ENCODE measurements around the gene SHISA6. TPM values are rescaled to one million over a fixed set of nuclear protein-coding genes. Genes with fewer than 3 reads are reported as not detected.
"Not testable (repeated sequence)": the region's sequence is repeated elsewhere in the genome, so short reads cannot be mapped to it uniquely, and the experiment has no call there.

The SHISA6 gene
- total RNA-seq, 1 donor from 2014 or later = 2.1 TPM

DNA sequence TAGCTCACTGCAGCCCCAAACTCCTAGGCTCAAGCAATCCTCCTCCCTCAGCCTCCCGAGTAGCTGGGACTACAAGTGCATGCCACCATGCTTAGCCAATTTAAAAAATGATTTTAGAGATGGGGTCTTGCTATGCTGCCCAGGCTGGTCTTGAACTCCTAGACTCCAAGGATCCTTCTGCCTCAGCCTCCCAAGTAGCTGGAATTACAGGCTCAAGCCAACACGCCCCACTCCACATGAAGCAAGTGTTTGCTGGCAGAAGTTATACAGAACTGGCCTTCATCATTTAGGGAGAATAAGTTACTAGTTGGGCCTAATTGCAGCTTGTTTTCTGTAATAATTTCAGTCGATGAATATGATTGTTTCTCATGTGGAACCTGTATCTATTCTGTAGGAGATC is 68.0 kb downstream of the SHISA6 start:
- Histone ChIP-seq H3K4me3 (ENCODE audit: low read length in 3 of 3) (no peak overlapping the region), H3K4me1 (ENCODE audit: control insufficient read depth in 3 of 3, insufficient read depth in 3 of 3, low read length in 3 of 3) (no peaks in the 10 kb centered on the region), H3K27ac (ENCODE audit: low read depth, low read length) (no peak overlapping the region), H3K9me3 (ENCODE audit: control insufficient read depth in 3 of 3, low read length in 3 of 3) (no peaks in the 10 kb centered on the region), H3K27me3 (ENCODE audit: control insufficient read depth in 3 of 3, insufficient read depth in 3 of 3, low read length in 3 of 3) (no peaks in the 10 kb centered on the region), H3K36me3 (ENCODE audit: control insufficient read depth in 3 of 3, insufficient read depth in 3 of 3, low read length in 3 of 3) (no peaks in the 10 kb centered on the region), H3K9ac (ENCODE audit: low read depth in 1 of 3, low read length in 3 of 3) (no peak overlapping the region)

DNA sequence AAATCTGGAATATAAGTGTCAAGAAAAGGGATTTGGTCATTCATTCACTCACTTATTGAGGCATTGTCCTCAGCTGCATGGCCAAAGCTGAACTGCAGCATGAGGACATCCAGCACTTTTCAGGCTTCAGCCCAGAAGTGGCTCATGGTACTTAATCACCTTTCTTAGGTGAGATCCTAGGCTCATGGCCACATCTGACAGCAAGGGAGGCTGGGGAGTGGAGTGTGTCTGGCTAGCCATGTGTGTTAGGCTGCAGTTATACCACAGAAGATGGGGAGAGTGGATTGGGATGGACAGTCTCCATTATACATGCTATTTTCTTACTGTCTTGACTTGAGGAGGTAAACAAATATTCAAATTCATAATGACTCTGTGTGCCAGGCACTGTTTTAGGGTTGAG is 68.8 kb downstream of the SHISA6 start:
- Histone ChIP-seq H3K9ac (ENCODE audit: low read depth in 1 of 3, low read length in 3 of 3) (no peak overlapping the region), H3K36me3 (ENCODE audit: control insufficient read depth in 3 of 3, insufficient read depth in 3 of 3, low read length in 3 of 3) (no peaks in the 10 kb centered on the region), H3K27me3 (ENCODE audit: control insufficient read depth in 3 of 3, insufficient read depth in 3 of 3, low read length in 3 of 3) (no peaks in the 10 kb centered on the region), H3K4me3 (ENCODE audit: low read length in 3 of 3) (no peak overlapping the region), H3K9me3 (ENCODE audit: control insufficient read depth in 3 of 3, low read length in 3 of 3) (no peaks in the 10 kb centered on the region), H3K27ac (ENCODE audit: low read depth, low read length) (no peak overlapping the region), H3K4me1 (ENCODE audit: control insufficient read depth in 3 of 3, insufficient read depth in 3 of 3, low read length in 3 of 3) (no peaks in the 10 kb centered on the region)

DNA sequence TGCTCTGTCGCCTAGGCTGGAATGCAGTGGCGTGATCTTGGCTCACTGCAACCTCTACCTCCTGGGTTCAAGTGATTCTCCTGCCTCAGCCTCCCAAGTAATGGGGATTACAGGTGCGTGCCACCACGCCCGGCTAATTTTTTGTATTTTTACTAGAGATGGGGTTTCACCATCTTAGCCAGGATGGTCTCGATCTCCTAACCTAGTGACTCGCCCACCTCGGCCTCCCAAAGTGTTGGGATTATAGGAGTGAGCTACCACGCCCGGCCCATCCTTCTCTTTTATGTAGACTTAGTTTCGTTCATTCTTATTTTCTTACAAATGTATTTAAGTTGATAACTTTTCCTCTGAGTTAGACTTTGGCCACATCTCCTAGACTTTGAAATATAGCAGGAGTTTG is 75.4 kb downstream of the SHISA6 start:
- H3K9ac ChIP-seq (ENCODE audit: low read depth in 1 of 3, low read length in 3 of 3); H3K4me1 ChIP-seq (ENCODE audit: control insufficient read depth in 3 of 3, insufficient read depth in 3 of 3, low read length in 3 of 3); H3K9me3 ChIP-seq (ENCODE audit: control insufficient read depth in 3 of 3, low read length in 3 of 3); H3K27me3 ChIP-seq (ENCODE audit: control insufficient read depth in 3 of 3, insufficient read depth in 3 of 3, low read length in 3 of 3); H3K36me3 ChIP-seq (ENCODE audit: control insufficient read depth in 3 of 3, insufficient read depth in 3 of 3, low read length in 3 of 3); H3K27ac ChIP-seq (ENCODE audit: low read depth, low read length); H3K4me3 ChIP-seq (ENCODE audit: low read length in 3 of 3): not testable (repeated sequence)

DNA sequence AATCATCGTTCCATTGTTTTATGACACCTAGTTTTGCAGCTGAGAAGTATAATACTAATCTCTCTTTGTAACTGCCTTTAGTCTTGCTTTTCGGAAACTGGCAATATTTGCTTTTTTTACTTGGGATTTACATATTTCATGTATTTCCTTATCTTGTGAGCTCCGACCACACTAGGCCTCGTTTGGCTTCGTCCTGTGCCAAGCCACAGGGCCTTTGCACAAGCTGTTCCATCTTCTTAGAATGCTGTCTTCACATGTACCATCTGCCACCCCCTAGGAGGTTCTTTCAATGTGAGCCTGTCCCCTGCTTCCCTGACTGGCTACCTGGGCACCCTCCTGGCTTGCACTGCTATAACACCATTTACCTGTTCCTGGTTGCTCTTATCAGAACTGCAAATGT is 77.2 kb downstream of the SHISA6 start:
- H3K4me1 ChIP-seq (ENCODE audit: control insufficient read depth in 3 of 3, insufficient read depth in 3 of 3, low read length in 3 of 3) = no peaks in the 10 kb centered on the region
- no peaks in the 10 kb centered on the region for H3K9me3 ChIP-seq (ENCODE audit: control insufficient read depth in 3 of 3, low read length in 3 of 3)
- no peaks in the 10 kb centered on the region for H3K27me3 ChIP-seq (ENCODE audit: control insufficient read depth in 3 of 3, insufficient read depth in 3 of 3, low read length in 3 of 3)
- H3K27ac ChIP-seq (ENCODE audit: low read depth, low read length) = no peak overlapping the region
- no peak overlapping the region for H3K4me3 ChIP-seq (ENCODE audit: low read length in 3 of 3)
- H3K9ac ChIP-seq (ENCODE audit: low read depth in 1 of 3, low read length in 3 of 3) = no peak overlapping the region
- no peaks in the 10 kb centered on the region for H3K36me3 ChIP-seq (ENCODE audit: control insufficient read depth in 3 of 3, insufficient read depth in 3 of 3, low read length in 3 of 3)

DNA sequence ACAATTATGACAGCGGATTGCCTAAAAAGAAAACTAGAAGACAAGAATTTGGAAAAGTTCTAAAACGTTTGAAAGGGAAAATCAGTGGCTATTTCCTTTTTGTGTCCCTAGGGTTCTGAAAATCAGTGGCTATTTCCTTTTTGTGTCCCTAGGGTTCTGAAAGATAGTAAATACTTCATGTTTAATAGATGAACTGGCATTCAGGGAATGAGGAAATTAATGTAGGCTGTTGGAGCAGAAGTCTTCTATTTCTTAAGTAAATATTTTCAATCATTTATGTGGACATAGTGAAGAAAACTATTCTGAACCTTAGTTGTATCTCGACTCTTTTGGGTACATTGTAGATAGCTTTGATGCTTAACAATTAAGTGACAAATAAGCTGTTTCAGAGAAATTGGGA is 78.9 kb downstream of the SHISA6 start:
- no peaks in the 10 kb centered on the region for H3K4me1 ChIP-seq (ENCODE audit: control insufficient read depth in 3 of 3, insufficient read depth in 3 of 3, low read length in 3 of 3)
- H3K27ac ChIP-seq (ENCODE audit: low read depth, low read length) = no peak overlapping the region
- no peaks in the 10 kb centered on the region for H3K27me3 ChIP-seq (ENCODE audit: control insufficient read depth in 3 of 3, insufficient read depth in 3 of 3, low read length in 3 of 3)
- H3K9ac ChIP-seq (ENCODE audit: low read depth in 1 of 3, low read length in 3 of 3) = no peak overlapping the region
- H3K36me3 ChIP-seq (ENCODE audit: control insufficient read depth in 3 of 3, insufficient read depth in 3 of 3, low read length in 3 of 3) = no peaks in the 10 kb centered on the region
- H3K4me3 ChIP-seq (ENCODE audit: low read length in 3 of 3) = no peak overlapping the region
- H3K9me3 ChIP-seq (ENCODE audit: control insufficient read depth in 3 of 3, low read length in 3 of 3) = no peaks in the 10 kb centered on the region

DNA sequence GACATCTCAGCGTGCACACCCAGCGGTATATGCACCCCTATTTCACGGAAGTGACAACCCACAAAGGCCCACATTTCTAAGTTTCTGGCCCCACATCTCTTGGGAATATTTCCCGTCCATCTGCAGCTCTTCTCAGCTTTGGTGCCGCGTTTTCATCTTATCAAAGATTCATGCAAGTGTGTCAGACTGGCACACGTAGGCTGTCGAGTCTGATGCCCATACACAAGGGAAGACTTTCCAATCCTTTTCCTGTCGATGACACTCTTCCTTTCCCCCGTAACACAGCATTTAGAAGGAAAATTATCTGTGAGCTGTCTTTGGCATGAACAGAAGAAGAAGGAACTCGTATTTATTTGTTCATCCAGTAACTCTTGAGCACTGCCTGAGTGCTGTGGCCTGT is 83.0 kb downstream of the SHISA6 start:
- H3K27ac ChIP-seq (ENCODE audit: low read depth, low read length) = no peak overlapping the region
- H3K9ac ChIP-seq (ENCODE audit: low read depth in 1 of 3, low read length in 3 of 3) = no peak overlapping the region
- no peaks in the 10 kb centered on the region for H3K4me1 ChIP-seq (ENCODE audit: control insufficient read depth in 3 of 3, insufficient read depth in 3 of 3, low read length in 3 of 3)
- H3K9me3 ChIP-seq (ENCODE audit: control insufficient read depth in 3 of 3, low read length in 3 of 3) = no peaks in the 10 kb centered on the region
- H3K27me3 ChIP-seq (ENCODE audit: control insufficient read depth in 3 of 3, insufficient read depth in 3 of 3, low read length in 3 of 3) = peaks cover 0 to 4% (median 0%) of the 10 kb centered on the region in 3 donors
- H3K4me3 ChIP-seq (ENCODE audit: low read length in 3 of 3) = no peak overlapping the region
- no peaks in the 10 kb centered on the region for H3K36me3 ChIP-seq (ENCODE audit: control insufficient read depth in 3 of 3, insufficient read depth in 3 of 3, low read length in 3 of 3)

DNA sequence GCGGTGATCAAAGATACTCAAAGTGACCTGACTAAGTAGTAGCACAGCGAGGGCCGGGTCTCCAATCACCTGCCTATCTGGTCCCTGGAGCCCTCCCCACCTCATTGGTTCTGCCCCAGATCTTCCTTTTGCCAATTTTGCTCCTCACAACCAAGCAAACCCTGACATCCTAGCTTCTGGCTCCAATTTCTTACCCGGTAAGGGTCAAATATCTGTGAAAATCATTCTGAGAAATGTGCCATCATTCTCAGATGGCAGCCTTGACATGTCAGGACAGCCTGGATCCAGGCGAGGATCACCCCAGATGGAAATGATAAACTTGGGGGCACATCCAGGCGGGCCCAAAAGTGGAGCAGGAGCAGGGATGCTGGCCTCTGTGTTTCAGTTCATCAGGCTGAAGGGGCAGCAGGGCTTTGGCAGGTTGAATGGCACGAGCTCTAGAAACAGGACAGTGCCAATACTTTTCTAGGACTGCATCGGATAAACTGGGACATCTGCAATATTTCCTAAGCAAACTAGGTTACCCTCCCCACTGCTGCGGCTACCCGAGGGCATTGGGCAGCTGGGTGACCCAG is 83.9 kb downstream of the SHISA6 start:
- H3K36me3 ChIP-seq (ENCODE audit: control insufficient read depth in 3 of 3, insufficient read depth in 3 of 3, low read length in 3 of 3) = no peaks in the 10 kb centered on the region
- no peaks in the 10 kb centered on the region for H3K4me1 ChIP-seq (ENCODE audit: control insufficient read depth in 3 of 3, insufficient read depth in 3 of 3, low read length in 3 of 3)
- no peaks in the 10 kb centered on the region for H3K9me3 ChIP-seq (ENCODE audit: control insufficient read depth in 3 of 3, low read length in 3 of 3)
- peaks cover 0 to 4% (median 0%) of the 10 kb centered on the region in 3 donors for H3K27me3 ChIP-seq (ENCODE audit: control insufficient read depth in 3 of 3, insufficient read depth in 3 of 3, low read length in 3 of 3)
- no peak overlapping the region for H3K9ac ChIP-seq (ENCODE audit: low read depth in 1 of 3, low read length in 3 of 3)
- H3K27ac ChIP-seq (ENCODE audit: low read depth, low read length) = no peak overlapping the region
- H3K4me3 ChIP-seq (ENCODE audit: low read length in 3 of 3) = no peak overlapping the region

DNA sequence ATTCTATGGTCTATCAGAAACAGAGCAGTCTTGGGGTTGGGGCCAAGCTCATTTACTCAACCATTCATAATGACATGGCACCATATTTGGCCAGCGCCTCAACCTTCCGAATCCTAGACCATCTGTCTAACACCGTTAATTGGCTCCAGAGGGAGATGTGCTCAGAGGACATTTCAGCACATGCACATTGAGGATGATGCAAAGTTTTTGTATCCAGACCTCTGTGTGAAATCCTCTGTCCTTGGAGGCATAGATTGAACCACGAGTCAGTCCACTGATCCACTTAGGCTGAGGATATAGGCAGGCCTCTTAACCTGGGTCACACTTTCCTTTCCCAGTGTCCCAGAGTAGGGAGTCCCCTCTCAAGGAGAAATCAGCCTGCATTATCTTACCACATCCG is 85.5 kb downstream of the SHISA6 start:
- Histone ChIP-seq H3K9ac (ENCODE audit: low read depth in 1 of 3, low read length in 3 of 3) (no peak overlapping the region), H3K27ac (ENCODE audit: low read depth, low read length) (no peak overlapping the region), H3K9me3 (ENCODE audit: control insufficient read depth in 3 of 3, low read length in 3 of 3) (no peaks in the 10 kb centered on the region), H3K4me3 (ENCODE audit: low read length in 3 of 3) (no peak overlapping the region), H3K27me3 (ENCODE audit: control insufficient read depth in 3 of 3, insufficient read depth in 3 of 3, low read length in 3 of 3) (peaks cover 0 to 4% (median 0%) of the 10 kb centered on the region in 3 donors), H3K4me1 (ENCODE audit: control insufficient read depth in 3 of 3, insufficient read depth in 3 of 3, low read length in 3 of 3) (no peaks in the 10 kb centered on the region), H3K36me3 (ENCODE audit: control insufficient read depth in 3 of 3, insufficient read depth in 3 of 3, low read length in 3 of 3) (no peaks in the 10 kb centered on the region)

DNA sequence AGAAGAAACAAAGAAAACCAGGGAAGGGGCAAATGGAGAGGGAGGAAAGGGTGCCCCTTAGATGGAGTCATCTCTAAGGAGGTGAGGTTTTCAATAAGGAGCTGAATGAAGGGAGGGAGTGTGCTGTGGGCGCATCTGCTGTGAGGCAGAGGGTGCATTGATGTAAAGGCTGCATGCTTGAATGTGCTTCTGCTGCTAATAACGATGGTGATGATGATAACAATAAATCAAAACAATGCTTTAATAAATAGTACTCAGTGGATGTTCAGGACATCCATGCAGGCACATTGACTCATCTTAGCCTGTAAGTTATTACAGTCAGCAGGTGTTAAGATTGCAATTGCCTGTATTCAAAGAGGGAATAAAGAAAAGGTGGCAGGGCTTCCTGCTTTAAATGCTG is 87.8 kb downstream of the SHISA6 start:
- Histone ChIP-seq H3K4me3 (ENCODE audit: low read length in 3 of 3) (no peak overlapping the region), H3K27ac (ENCODE audit: low read depth, low read length) (no peak overlapping the region), H3K4me1 (ENCODE audit: control insufficient read depth in 3 of 3, insufficient read depth in 3 of 3, low read length in 3 of 3) (no peaks in the 10 kb centered on the region), H3K27me3 (ENCODE audit: control insufficient read depth in 3 of 3, insufficient read depth in 3 of 3, low read length in 3 of 3) (peaks cover 0 to 4% (median 0%) of the 10 kb centered on the region in 3 donors), H3K9me3 (ENCODE audit: control insufficient read depth in 3 of 3, low read length in 3 of 3) (no peaks in the 10 kb centered on the region), H3K36me3 (ENCODE audit: control insufficient read depth in 3 of 3, insufficient read depth in 3 of 3, low read length in 3 of 3) (no peaks in the 10 kb centered on the region), H3K9ac (ENCODE audit: low read depth in 1 of 3, low read length in 3 of 3) (no peak overlapping the region)

DNA sequence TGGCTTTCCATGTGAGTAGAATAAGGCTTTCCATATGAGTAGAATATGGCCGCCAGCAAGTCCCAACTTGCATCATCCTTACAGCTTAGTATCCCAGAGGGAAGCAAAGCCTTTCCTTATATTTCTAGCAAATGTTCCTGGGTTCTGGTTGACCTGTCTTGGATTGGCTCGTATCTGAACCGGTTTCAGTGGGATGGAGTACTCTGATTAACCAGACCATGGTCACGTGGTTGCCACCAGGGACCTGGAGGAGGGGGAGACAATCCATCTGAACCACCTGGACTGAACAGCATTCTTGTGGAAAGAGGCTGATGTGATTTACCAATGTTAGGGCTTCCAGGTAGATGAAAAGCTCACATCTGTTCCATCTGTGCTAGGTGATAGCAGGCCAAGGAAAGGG is 89.0 kb downstream of the SHISA6 start:
- Histone ChIP-seq H3K9me3 (ENCODE audit: control insufficient read depth in 3 of 3, low read length in 3 of 3) (peaks cover 0 to 2% (median 0%) of the 10 kb centered on the region in 3 donors), H3K4me3 (ENCODE audit: low read length in 3 of 3) (no peak overlapping the region), H3K36me3 (ENCODE audit: control insufficient read depth in 3 of 3, insufficient read depth in 3 of 3, low read length in 3 of 3) (no peaks in the 10 kb centered on the region), H3K9ac (ENCODE audit: low read depth in 1 of 3, low read length in 3 of 3) (no peak overlapping the region), H3K4me1 (ENCODE audit: control insufficient read depth in 3 of 3, insufficient read depth in 3 of 3, low read length in 3 of 3) (no peaks in the 10 kb centered on the region), H3K27ac (ENCODE audit: low read depth, low read length) (no peak overlapping the region), H3K27me3 (ENCODE audit: control insufficient read depth in 3 of 3, insufficient read depth in 3 of 3, low read length in 3 of 3) (peaks cover 0 to 4% (median 0%) of the 10 kb centered on the region in 3 donors)

DNA sequence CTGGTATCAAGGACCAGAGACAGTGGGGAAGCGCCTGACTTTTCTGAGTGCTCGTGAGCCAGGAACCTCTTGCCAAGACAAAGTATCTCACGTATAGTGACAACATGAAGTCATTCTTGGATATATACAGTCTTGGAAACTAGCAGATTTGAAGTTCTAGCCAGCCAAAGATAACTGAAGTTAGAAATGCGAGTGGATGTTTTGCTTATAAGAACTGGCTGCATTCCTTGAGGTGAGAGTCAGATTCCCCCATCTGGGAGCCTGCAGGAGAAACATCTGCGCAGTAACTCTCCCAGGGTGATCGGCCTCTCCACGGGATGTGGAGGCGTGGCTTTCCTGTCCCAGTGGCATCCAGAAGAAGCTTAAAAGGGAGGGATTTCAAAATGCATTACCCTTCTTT is 89.8 kb downstream of the SHISA6 start:
- Histone ChIP-seq H3K9me3 (ENCODE audit: control insufficient read depth in 3 of 3, low read length in 3 of 3) (peaks cover 0 to 2% (median 0%) of the 10 kb centered on the region in 3 donors), H3K27me3 (ENCODE audit: control insufficient read depth in 3 of 3, insufficient read depth in 3 of 3, low read length in 3 of 3) (peaks cover 0 to 4% (median 0%) of the 10 kb centered on the region in 3 donors), H3K27ac (ENCODE audit: low read depth, low read length) (no peak overlapping the region), H3K36me3 (ENCODE audit: control insufficient read depth in 3 of 3, insufficient read depth in 3 of 3, low read length in 3 of 3) (no peaks in the 10 kb centered on the region), H3K4me1 (ENCODE audit: control insufficient read depth in 3 of 3, insufficient read depth in 3 of 3, low read length in 3 of 3) (no peaks in the 10 kb centered on the region), H3K4me3 (ENCODE audit: low read length in 3 of 3) (no peak overlapping the region), H3K9ac (ENCODE audit: low read depth in 1 of 3, low read length in 3 of 3) (no peak overlapping the region)

Measured in skeletal muscle tissue (tissue), 4 donors.